Body of pancreas (tissue), 4 donors: ENCODE measurements around the gene GAB2. TPM values are rescaled to one million over a fixed set of nuclear protein-coding genes. Genes with fewer than 3 reads are reported as not detected.

Experiments used
- ATAC-seq: fragments of 150-250 bp; one replicate; pipeline ENCODE4 v1.9.1; 2016
- DNase-seq, 4 donors: peaks; one replicate each; pipeline ENCODE4 v3.0.0-alpha.2; 2019
- H3K27ac ChIP-seq, 4 donors: fragments of 200-600 bp; sonication (generic); 1 replicate in 3 of 4; 2 replicates in 1 of 4; pipeline versions ENCODE4 v1.5.1 to v1.6.1; 2016 to 2019; ENCODE audit warnings: mild to moderate bottlenecking in 1 of 4, mixed read lengths in 1 of 4, moderate library complexity in 1 of 4
- H3K27me3 ChIP-seq, 2 donors: fragments of 200-600 bp; sonication (generic); one replicate each; pipeline ENCODE4 v1.6.0; 2016; ENCODE audit warnings: mild to moderate bottlenecking in 1 of 2
- H3K36me3 ChIP-seq, 2 donors: fragments of 200-600 bp; sonication (generic); replicated peaks in 1 of 2; 2 replicates each; pipeline ENCODE4 v1.5.1; 2016; ENCODE audit warnings: low read depth in 2 of 2; ENCODE audit not compliant: insufficient read depth in 1 of 2
- H3K4me1 ChIP-seq: fragments of 200-600 bp; sonication (generic); one replicate; pipeline ENCODE4 v1.6.0; 2016
- H3K4me3 ChIP-seq, 2 donors: fragments of 200-600 bp; sonication (generic); 1 replicate in 1 of 2; 2 replicates in 1 of 2; pipeline ENCODE4 v1.5.1; 2016 to 2019
- H3K9me3 ChIP-seq, 3 donors: fragments of 200-600 bp; sonication (generic); 1 replicate in 2 of 3; 2 replicates in 1 of 3; pipeline ENCODE4 v1.5.1; 2016
- POLR2A ChIP-seq, 3 donors: fragments of 450-650 bp; IDR thresholded peaks; one replicate each; pipeline ENCODE4 v1.6.1; 2016; ENCODE audit warnings: antibody characterized with exemption in 3 of 3, mild to moderate bottlenecking in 2 of 3
- WGBS, 2 donors: methylation state at CpG; one replicate each; pipeline ENCODE4 v1.1.5; 2017; 5-methylcytosine and 5-hydroxymethylcytosine counted together
- intact Hi-C: fragments of 100-400 bp; cut with DNase I; formaldehyde crosslinking; loops from one replicate; pipeline ENCODE4 v1.15.1; 2023
- total RNA-seq, 2 donors: library from RNA; depleted of rRNA; stranded (reverse); fragments of >200 nt; gene quantifications; one replicate each; pipeline ENCODE4 v1.1.0, GENCODE V29; 2016
- TF ChIP-seq, protein P1 (sequence below), 7 experiments: fragments of 450-650 bp in 4 of 7; fragments of 200-600 bp in 3 of 7; sonication (generic) in 3 of 7; IDR thresholded peaks; one replicate each; pipeline ENCODE4 v1.5.1; 2016 to 2019; ENCODE audit warnings: antibody characterized with exemption in 7 of 7

GAB2 gene
- total RNA-seq, 2 donors from 2014 or later: 6.9 to 16.9 TPM

DNA sequence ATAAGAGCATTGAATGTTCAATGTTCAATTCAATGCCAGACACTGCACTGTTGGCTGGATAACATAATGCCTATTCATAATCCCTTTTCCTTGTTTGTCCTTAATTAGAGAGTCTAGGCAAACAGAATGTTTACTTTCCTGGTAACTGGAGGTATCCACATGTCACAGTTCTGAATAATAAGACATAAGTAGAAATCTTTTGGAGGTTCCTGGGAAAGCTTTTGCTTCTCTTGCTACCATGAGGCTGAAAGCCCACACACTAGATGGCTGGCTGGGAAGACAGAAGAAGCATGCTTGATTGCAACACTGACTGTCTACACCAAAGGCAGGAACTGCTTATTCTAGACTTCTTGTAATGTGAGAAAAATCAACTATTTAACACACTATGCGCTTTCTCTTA lies 79.5 kb downstream of the GAB2 start:
- Histone ChIP-seq H3K27ac (no peak overlapping the region), H3K27me3 (no peaks in the 10 kb centered on the region), H3K9me3 (no peaks in the 10 kb centered on the region), H3K4me3 (no peak overlapping the region), H3K4me1 (peaks cover 8% of the 10 kb centered on the region), H3K36me3 (no peaks in the 10 kb centered on the region)
- TF ChIP-seq, protein P1, sequence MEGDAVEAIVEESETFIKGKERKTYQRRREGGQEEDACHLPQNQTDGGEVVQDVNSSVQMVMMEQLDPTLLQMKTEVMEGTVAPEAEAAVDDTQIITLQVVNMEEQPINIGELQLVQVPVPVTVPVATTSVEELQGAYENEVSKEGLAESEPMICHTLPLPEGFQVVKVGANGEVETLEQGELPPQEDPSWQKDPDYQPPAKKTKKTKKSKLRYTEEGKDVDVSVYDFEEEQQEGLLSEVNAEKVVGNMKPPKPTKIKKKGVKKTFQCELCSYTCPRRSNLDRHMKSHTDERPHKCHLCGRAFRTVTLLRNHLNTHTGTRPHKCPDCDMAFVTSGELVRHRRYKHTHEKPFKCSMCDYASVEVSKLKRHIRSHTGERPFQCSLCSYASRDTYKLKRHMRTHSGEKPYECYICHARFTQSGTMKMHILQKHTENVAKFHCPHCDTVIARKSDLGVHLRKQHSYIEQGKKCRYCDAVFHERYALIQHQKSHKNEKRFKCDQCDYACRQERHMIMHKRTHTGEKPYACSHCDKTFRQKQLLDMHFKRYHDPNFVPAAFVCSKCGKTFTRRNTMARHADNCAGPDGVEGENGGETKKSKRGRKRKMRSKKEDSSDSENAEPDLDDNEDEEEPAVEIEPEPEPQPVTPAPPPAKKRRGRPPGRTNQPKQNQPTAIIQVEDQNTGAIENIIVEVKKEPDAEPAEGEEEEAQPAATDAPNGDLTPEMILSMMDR (IDR thresholded peaks at IDR 0.05): no peak
- TF ChIP-seq POLR2A (IDR thresholded peaks at IDR 0.05): no peak
- 90 to 95% methylated on average over 1 of the region's 1 CpG for WGBS, 2 donors
- ATAC-seq (no peak), DNase-seq (no peak)
- intact Hi-C loops: no loop called here

DNA sequence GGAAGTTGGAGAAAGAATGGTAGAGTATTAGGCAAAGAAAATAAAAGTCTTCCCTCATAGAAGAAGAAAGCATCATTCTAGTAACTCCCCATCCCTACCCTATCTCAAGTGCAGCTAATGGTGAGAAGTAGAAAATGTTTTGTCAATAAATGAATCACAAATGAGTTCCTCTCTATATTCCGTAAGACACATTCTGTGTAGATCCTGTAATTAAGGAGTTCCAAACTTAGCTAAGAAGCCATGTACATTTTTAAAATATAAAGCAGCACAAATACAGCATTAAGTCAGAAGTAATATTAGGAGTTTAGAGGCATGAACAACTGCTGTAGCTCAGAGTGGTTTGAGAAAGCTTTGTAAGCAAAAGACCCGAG lies 80.1 kb downstream of the GAB2 start:
- Histone ChIP-seq H3K27ac (no peak overlapping the region), H3K36me3 (no peaks in the 10 kb centered on the region), H3K9me3 (no peaks in the 10 kb centered on the region), H3K4me3 (no peak overlapping the region), H3K4me1 (peaks cover 8% of the 10 kb centered on the region), H3K27me3 (no peaks in the 10 kb centered on the region)
- 70 to 91% methylated on average over 2 of the region's 2 CpGs for WGBS, 2 donors
- TF ChIP-seq POLR2A (IDR thresholded peaks at IDR 0.05): no peak
- TF ChIP-seq, protein P1 (IDR thresholded peaks at IDR 0.05): no peak
- no peak for DNase-seq
- no peak for ATAC-seq
- intact Hi-C loops: no loop called here

DNA sequence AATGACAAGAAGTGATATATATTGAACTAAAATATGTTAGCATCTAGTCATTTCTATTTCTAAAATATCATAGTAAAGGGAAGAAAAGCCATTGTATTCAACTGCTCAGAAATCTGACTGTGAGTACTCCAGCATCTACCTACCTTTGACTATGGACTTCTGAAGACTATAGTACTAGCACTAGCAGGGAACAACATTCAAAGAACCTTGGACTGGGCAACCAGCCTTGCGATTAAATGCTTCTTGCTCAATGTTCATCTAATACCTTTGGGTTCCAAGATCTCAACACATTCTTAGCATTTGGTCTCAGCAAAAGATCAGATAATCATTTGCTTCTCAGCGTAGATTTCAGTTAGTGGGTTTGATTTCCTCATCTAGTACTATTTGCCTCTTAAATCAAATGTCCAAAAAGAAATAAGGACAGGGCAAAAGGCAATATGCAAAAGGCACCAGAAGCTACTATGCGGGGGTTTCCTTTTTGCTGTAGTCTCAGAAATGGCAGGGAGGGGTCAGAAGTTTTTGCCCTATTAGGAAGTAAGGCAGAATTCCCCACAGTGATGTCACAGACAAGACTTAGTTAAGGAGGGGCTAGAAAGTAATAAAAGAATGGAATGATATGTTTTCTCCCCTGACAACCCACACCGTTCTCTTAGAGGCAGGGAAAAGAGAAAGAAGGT lies 80.6 kb downstream of the GAB2 start:
- TF ChIP-seq, protein P1 (IDR thresholded peaks at IDR 0.05): no peak
- no peak for TF ChIP-seq POLR2A (IDR thresholded peaks at IDR 0.05)
- no peak overlapping the region for H3K27ac ChIP-seq
- H3K4me1 ChIP-seq: peaks cover 8% of the 10 kb centered on the region
- ATAC-seq (no peak), DNase-seq (no peak)
- no peaks in the 10 kb centered on the region for H3K9me3 ChIP-seq
- 75 to 85% methylated on average over 4 of the region's 4 CpGs for WGBS, 2 donors
- H3K27me3 ChIP-seq: no peaks in the 10 kb centered on the region
- H3K36me3 ChIP-seq: no peaks in the 10 kb centered on the region
- no peak overlapping the region for H3K4me3 ChIP-seq
- intact Hi-C loops: no loop called here

DNA sequence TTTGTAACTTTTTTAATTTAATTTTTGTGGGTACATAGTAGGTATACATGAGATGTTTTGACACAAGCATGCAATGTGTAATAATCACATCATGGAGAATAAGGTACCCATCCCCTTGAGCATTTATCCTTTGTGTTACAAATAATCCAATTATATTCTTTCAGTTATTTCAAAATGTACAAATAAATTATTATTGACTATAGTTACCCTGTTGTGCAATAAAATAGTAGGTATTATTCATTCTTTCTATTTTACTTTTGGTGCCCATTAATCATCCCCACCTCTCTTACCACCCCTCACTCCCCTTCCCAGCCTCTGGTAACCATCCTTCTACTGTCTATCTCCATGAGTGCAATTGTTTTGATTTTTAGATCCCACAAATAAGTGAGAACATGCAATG lies 83.5 kb downstream of the GAB2 start:
- H3K9me3 ChIP-seq: no peaks in the 10 kb centered on the region
- H3K27me3 ChIP-seq: no peaks in the 10 kb centered on the region
- intact Hi-C loops: no loop called here
- ATAC-seq (no peak), DNase-seq (no peak)
- H3K36me3 ChIP-seq: no peaks in the 10 kb centered on the region
- no peak overlapping the region for H3K27ac ChIP-seq
- TF ChIP-seq, protein P1 (IDR thresholded peaks at IDR 0.05): no peak
- no peak overlapping the region for H3K4me3 ChIP-seq
- peaks cover under 1% of the 10 kb centered on the region for H3K4me1 ChIP-seq

DNA sequence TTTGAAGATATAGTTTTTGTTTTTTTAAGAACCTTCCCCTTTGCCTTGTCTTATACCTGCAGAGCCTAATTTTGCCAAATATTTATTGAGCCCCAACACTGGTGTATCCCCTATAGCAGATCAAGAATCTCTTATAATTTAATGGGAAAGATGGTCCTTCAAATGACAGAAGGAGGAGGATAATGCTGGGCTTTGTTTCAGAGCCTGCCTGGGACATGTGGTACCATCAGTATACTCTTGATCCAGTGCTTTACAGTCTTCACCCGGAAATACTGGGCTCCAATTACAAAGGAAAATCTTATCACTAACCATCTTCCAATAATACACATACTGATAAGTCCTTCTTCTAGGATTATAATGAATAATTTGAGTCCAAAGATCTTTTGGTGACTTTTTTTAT lies 84.7 kb downstream of the GAB2 start:
- TF ChIP-seq, protein P1 (IDR thresholded peaks at IDR 0.05): no peak
- no peak for TF ChIP-seq POLR2A (IDR thresholded peaks at IDR 0.05)
- no peaks in the 10 kb centered on the region for H3K27me3 ChIP-seq
- H3K4me3 ChIP-seq: no peak overlapping the region
- ATAC-seq: no peak
- intact Hi-C loops: no loop called here
- H3K9me3 ChIP-seq: no peaks in the 10 kb centered on the region
- WGBS, 2 donors: 69 to 70% methylated on average over 1 of the region's 1 CpG
- H3K36me3 ChIP-seq: no peaks in the 10 kb centered on the region
- DNase-seq: no peak
- H3K4me1 ChIP-seq: no peaks in the 10 kb centered on the region
- H3K27ac ChIP-seq: no peak overlapping the region
